Inferior parietal cortex (tissue), 1 donor: ENCODE results near the gene KRTAP9-4.
"Not testable (repeated sequence)": the region's sequence is repeated elsewhere in the genome, so short reads cannot be mapped to it uniquely, and the experiment has no call there.

ENCODE experiments used
- DNase-seq: peaks from one replicate; pipeline ENCODE4 v3.0.0-alpha.2; 2016; ENCODE audit errors: extremely low spot score

Gene KRTAP9-4, protein sequence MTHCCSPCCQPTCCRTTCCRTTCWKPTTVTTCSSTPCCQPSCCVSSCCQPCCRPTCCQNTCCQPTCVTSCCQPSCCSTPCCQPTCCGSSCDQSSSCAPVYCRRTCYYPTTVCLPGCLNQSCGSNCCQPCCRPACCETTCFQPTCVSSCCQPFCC

GRCh38 chr17:41249637-41250240 lies at the start of gene KRTAP9-4:
KRTAP9-4 (plus strand) TSS chr17:41249687; CDS start chr17:41249721, 34 bp downstream.
- not testable (repeated sequence) for DNase-seq

GRCh38 chr17:41211845-41212466 lies 37.5 kb upstream of the KRTAP9-4 start:
- DNase-seq = no peak

DNA sequence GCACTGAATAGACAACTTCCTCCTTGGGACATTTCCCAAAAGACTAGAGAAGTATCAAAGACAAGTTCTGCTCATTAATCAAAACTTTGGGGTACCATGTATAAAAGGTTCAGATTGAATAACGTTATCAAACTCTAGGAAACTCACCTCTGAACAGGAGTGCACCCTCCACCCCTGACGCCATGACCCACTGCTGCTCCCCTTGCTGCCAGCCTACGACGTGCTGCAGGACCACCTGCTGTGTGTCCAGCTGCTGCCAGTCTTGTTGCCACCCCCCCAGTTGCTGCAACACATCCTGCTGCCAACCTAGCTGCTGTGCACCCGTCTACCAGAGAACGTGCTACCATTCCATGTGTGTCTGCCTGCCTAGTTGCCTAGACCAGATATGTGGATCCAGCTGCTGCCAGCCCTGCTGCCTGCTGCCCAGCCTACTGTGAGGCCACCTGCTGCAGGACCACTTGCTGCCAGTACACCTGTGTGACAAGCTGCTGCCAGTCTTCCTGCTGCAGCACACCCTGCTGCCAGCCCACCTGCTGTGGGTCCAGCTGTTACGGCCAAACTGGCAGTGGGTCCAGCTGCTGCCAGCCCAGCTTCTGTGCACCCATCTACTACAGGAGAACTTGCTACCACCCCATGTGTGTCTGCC lies 36.8 kb upstream of the KRTAP9-4 start:
- no peak for DNase-seq

GRCh38 chr17:41215681-41216080 lies 33.8 kb upstream of the KRTAP9-4 start:
- no peak for DNase-seq

GRCh38 chr17:41223821-41224220 lies 25.7 kb upstream of the KRTAP9-4 start:
- no peak for DNase-seq

GRCh38 chr17:41226051-41226450 lies 23.4 kb upstream of the KRTAP9-4 start:
- no peak for DNase-seq

DNA sequence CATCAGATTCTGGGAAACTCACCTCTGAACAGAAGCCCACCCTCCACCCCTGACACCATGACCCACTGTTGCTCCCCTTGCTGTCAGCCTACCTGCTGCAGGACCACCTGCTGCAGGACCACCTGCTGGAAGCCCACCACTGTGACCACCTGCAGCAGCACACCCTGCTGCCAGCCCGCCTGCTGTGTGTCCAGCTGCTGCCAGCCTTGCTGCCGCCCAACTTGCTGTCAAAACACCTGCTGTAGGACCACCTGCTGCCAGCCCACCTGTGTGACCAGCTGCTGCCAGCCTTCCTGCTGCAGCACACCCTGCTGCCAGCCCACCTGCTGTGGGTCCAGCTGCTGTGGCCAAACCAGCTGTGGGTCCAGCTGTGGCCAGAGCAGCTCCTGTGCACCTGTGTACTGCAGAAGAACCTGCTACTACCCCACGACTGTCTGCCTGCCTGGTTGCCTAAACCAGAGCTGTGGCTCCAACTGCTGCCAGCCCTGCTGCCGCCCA lies 22.8 kb upstream of the KRTAP9-4 start, which contains the start of gene KRTAP9-2:
TSS of gene KRTAP9-2 (plus strand) at position 51 of the 498 bp plus-strand sequence. CDS start at position 58, 7 bp downstream.
- DNase-seq = not testable (repeated sequence)

DNA sequence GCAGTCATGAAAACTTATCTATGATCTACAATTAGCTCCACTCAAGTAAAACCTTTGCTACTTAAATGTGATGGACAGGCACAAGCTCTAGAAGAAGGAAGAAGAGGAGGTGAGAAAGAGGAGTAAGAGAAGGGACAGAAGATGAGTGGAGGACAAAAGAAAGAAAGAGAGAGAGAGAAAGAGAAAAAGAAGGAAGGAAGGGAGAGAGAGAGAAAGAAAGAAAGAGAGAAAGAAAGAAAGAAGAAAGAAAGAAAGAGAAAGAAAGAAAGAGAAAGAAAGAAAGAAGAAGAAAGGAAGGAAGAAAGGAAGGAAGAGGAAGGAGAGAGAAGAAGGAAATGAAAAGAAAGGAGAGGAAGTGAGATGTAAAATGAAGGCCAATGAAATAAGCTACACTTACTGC lies 19.4 kb upstream of the KRTAP9-4 start:
- DNase-seq = no peak

DNA sequence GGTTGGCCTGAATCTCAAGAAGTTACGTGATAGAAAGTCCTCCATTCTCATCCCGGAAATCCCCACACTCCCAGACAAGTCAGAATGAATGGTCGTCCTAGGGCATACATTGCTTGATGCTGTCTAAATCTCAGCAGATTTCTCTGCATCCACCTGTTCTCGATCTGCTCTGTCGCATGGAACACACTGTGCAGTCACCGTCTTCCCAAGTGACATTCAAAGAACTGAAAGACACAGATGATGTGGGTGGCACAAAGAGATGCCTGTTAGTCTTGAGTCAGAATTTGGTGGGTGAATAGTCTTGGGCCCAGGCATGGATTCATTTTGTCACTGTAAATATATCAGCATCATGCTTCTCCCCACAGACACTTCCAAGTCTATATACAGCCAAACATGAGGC lies 17.8 kb upstream of the KRTAP9-4 start:
- no peak for DNase-seq

- DNase-seq = not testable (repeated sequence)
These were observed 16.9 kb upstream of the KRTAP9-4 start, which contains the start of gene KRTAP9-3 for GRCh38 chr17:41232399-41233105. KRTAP9-3 (plus strand) TSS chr17:41232449; CDS start chr17:41232502, 53 bp downstream.

GRCh38 chr17:41237116-41237515 lies 12.4 kb upstream of the KRTAP9-4 start:
- not testable (repeated sequence) for DNase-seq

DNA sequence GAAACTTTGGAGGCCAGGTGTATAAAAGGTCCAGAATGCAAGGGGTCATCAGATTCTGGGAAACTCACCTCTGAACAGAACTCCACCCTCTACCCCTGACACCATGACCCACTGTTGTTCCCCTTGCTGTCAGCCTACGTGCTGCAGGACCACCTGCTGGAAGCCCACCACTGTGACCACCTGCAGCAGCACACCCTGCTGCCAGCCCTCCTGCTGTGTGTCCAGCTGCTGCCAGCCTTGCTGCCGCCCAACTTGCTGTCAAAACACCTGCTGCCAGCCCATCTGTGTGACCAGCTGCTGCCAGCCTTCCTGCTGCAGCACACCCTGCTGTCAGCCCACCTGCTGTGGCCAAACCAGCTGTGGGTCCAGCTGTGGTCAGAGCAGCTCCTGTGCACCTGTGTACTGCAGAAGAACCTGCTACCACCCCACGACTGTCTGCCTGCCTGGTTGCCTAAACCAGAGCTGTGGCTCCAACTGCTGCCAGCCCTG lies 11.5 kb upstream of the KRTAP9-4 start, which contains the start of gene KRTAP9-8:
TSS of gene KRTAP9-8 (plus strand) at position 51 of the 489 bp plus-strand sequence. CDS start at position 104, 53 bp downstream.
- not testable (repeated sequence) for DNase-seq

DNA sequence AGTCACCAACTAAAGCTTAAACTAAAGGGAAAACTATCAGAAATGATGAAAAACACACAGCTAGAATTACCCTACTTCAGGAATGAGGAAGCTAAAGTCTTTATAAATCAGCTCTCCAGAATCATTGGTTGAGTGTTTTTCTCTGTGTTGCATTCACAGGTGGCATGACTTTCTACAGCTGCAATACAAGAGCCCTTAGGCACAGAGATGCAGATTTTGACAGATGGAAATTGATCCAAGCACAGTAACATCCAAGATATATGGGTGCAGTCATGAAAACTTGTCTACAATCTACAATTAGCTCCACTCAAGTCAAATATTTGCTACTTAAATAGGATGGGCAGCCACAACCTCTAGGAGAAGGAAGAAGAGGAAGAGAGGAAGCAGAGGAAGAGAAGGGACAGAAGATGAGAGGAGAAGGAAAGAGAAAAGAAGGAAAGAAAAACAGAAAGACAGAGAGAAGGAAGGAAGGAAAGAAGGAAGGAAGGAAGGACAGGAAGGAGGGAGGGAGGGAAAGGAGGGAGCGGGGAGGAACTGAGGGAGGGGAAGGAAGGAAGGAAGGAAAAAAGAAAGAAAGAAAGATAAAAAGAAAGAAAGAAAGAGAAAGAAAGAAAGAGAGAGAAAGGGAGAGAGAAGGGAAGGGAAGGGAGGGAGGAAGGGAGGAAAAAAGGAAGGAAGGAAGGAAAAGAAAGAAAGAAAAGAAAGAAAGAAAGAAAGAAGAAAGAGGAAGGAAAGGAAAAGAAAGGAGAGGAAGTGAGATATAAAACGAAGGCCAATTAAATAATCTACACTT lies 2.3 kb upstream of the KRTAP9-4 start:
- DNase-seq = not testable (repeated sequence)

GRCh38 chr17:41251261-41251660 lies 1.8 kb downstream of the KRTAP9-4 start:
- no peak for DNase-seq

DNA sequence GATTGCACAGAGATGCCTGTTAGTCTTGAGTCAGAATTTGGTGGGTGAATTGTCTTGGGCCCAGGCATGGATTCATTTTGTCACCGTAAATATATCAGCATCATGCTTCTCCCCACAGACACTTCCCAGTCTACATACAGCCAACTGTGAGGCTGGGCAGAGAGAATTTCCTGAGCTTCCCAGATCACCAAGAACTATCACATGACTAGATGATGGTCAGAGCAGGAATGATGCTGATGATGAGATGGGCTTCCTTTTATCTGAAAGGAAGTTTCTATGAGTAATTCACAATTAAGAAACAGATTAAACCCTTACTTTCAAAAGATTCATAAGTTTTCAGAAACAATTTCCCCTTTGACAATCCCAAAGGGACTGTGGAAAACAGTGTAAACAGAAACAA lies 5.4 kb downstream of the KRTAP9-4 start:
- DNase-seq = no peak

DNA sequence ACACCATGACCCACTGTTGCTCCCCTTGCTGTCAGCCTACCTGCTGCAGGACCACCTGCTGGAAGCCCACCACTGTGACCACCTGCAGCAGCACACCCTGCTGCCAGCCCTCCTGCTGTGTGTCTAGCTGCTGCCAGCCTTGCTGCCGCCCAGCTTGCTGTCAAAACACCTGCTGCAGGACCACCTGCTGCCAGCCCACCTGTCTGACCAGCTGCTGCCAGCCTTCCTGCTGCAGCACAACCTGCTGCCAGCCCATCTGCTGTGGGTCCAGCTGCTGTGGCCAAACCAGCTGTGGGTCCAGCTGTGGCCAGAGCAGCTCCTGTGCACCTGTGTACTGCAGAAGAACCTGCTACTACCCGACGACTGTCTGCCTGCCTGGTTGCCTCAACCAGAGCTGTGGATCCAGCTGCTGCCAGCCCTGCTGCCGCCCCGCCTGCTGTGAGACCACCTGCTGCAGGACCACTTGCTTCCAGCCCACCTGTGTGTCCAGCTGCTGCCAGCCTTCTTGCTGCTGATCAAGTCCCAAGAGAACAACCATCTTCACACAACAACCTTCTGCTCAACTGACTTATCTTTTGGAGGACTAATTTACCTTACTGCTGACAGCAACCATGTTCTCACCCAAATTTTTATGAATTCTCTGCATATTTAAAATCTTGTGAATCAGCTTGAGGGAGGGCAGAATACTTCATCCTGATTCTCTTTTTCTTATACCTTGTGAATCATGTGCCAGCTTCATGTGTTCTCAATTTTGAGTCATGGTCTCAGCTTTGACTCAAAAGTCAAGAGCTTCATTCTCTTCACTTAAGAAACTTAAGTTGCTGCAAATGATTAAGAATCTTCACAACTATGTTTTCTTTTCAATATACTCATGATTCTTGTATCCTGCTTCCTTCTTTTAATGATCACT lies 6.1 kb downstream of the KRTAP9-4 start, which contains the start of gene KRTAP9-9:
TSS of gene KRTAP9-9 (plus strand) at position 4 of the 910 bp plus-strand sequence.
- not testable (repeated sequence) for DNase-seq

GRCh38 chr17:41256291-41256685 lies 6.8 kb downstream of the KRTAP9-4 start:
- DNase-seq = no peak

GRCh38 chr17:41258406-41258805 lies 8.9 kb downstream of the KRTAP9-4 start:
- no peak for DNase-seq

- DNase-seq = no peak
These were observed 13.7 kb downstream of the KRTAP9-4 start for GRCh38 chr17:41263212-41263611.
